Measurements from ENCODE around the gene OR8J3.
"Not testable (repeated sequence)": the region's sequence is repeated elsewhere in the genome, so short reads cannot be mapped to it uniquely, and the experiment has no call there.

The OR8J3 gene, protein sequence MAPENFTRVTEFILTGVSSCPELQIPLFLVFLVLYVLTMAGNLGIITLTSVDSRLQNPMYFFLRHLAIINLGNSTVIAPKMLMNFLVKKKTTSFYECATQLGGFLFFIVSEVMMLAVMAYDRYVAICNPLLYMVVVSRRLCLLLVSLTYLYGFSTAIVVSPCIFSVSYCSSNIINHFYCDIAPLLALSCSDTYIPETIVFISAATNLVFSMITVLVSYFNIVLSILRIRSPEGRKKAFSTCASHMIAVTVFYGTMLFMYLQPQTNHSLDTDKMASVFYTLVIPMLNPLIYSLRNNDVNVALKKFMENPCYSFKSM

GRCh38 chr11:56140151-56140661, at the start of gene OR8J3:
Gene OR8J3 (minus strand): TSS chr11:56140201. CDS start chr11:56137718, 2,483 bp downstream.
- DNase-seq, result no peak

DNA sequence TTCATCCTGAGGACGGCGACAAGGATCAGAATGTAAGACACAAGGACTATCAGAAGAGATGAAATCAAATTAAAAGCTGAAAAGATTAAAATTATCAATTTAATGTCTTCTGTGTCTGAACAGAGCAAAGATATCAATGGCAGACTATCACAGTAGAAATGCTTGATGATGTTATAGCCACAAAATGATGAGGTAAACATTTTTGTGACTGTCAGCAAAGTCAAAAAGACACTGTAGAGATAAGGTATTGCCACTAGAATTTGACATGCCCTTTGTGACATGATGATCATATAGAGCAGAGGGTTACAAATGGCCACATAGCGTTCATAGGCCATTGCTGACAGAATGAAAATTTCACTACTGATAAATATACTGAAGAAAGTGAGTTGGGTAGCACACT, 48.6 kb upstream of the OR8J3 start:
- DNase-seq, result no peak

DNA sequence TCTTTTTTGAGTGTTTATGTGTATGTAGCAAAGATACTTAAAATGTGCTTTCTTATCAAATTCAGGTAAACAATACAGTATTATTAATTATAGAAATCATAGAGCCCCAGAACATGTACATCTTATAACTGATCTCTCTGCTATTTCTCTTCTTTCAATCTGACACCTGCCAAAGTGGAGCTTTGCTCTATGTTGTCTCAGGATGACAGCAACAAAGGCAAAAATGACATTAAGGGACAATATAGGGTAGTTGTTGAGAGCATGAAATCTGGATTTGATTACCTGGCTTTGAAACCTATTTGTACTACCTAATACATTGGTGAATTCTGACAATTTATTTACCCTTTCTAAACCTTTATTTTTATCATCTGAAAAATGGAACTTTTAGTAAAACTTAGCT, 43.5 kb upstream of the OR8J3 start:
- DNase-seq, result no peak

GRCh38 chr11:56176318-56176717, 36.3 kb upstream of the OR8J3 start, which contains the start of gene OR5J2:
Gene OR5J2 (plus strand): TSS chr11:56176618. CDS start chr11:56176618, 0 bp downstream.
- DNase-seq, result no peak

- DNase-seq, result no peak
These were observed 32.3 kb upstream of the OR8J3 start for GRCh38 chr11:56172256-56172830.

- DNase-seq, result no peak
These were observed 23.8 kb upstream of the OR8J3 start for GRCh38 chr11:56163804-56164203.

DNA sequence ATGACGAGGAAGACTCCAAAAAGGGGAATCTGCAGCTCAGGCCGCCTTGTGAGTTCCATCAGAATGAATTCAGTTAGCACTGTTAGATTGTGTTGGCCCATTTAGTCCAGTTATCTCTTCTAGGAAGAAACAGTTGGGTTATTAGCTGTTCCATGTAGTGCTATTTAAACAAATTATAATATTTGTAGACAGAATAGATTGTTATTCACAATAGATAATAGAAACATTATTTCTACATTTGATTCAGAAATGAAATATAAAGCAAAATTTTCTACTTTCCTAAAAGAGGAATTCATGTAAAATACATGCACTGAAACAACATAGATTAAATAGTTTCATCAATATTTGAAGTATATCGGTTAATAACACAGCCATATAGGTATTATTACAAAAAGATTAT, 20.2 kb upstream of the OR8J3 start, which contains the start of gene OR8K5:
TSS of gene OR8K5 (minus strand) at position 101 of the 400 bp plus-strand sequence. CDS start at position 101, 0 bp downstream.
- DNase-seq, result no peak

- no peak for DNase-seq
These were observed 12.3 kb upstream of the OR8J3 start for GRCh38 chr11:56152333-56152732.

- no peak for DNase-seq
These were observed 11.4 kb upstream of the OR8J3 start for GRCh38 chr11:56151376-56151775.

GRCh38 chr11:56143681-56144080, 3.7 kb upstream of the OR8J3 start:
- not testable (repeated sequence) for DNase-seq

DNA sequence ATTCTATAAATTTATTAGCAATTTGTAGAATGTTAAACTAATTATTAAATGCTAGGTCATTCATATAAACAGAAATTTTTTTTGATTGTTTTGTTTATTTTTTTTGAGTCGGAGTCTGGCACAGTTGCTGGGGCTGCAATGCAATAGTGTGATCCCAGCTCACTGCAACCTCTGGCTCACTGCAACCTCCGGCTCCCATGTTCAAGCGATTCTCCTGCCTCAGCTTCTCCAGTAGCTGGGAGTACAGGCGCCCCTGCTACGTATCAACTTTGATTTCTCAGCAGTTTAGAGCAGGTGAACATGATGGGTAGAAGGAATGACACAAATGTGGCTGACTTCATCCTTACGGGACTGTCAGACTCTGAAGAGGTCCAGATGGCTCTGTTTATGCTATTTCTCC, 17.9 kb downstream of the OR8J3 start, which contains the start of gene OR8H3:
TSS of gene OR8H3 (plus strand) at position 301 of the 400 bp plus-strand sequence. CDS start at position 301, 0 bp downstream.
- DNase-seq, result no peak

GRCh38 chr11:56103210-56103737, 36.7 kb downstream of the OR8J3 start, which contains the start of gene OR8H2:
Gene OR8H2 (plus strand): TSS chr11:56103687. CDS start chr11:56105043, 1,356 bp downstream.
- no peak for DNase-seq

GRCh38 chr11:56093008-56093407, 47.0 kb downstream of the OR8J3 start, which contains the start of gene OR8I2:
Gene OR8I2 (plus strand): TSS chr11:56093308. CDS start chr11:56093308, 0 bp downstream.
- no peak for DNase-seq

GRCh38 chr11:56089697-56090096, 50.3 kb downstream of the OR8J3 start:
- no peak for DNase-seq

All from NCI-H526 (cell line).